ENCODE results near the gene MATN4. TPM values are rescaled to one million over a fixed set of nuclear protein-coding genes. Genes with fewer than 3 reads are reported as not detected.

MATN4 gene
- total RNA-seq, 2 donors from 2014 or later: not detected

DNA sequence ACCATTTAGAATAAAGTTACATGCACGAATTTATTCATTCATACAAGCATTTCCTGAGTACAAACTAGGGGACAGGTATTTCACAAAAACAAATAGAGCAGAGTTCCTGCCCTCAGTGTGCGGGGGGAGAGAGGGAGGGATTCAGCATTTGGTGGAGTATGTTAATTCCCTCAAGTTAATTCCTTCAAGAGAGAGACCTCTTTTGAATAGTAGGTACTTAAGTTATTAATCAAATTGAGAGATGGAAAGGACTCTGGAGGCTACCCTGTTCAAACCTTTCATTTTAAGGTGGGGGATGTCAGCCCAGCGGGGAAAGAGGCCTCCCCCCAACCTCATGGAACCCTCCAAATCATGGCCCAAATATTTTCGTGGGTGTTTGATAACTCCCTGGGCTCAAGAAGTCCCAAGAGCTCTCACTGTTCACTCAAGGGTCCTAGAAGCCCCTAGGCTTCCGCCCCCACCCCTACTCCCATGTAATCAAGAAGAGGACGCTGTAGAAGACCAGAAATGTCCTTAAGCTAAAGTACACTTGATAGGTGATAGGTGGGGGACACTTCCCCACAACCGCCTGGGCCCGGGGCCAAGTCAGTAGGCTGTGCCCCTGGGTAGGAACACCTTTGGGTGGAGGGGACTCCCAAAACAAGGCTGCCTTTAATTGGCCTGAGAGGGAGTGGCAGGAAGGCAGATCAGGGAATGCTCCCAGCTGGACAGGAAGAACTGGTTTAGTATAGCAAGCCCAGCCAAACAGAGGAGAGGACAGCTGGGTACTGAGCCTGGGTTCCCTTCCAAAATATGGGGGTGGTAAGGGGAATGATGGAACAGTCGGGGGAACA, 37.2 kb upstream of the MATN4 start:
- DNase-seq (no peak), ATAC-seq (no peak)
- peaks cover 14% of the 10 kb centered on the region for H3K4me1 Mint-ChIP-seq
- H3K27ac Mint-ChIP-seq: no peak overlapping the region
- H3K4me3 Mint-ChIP-seq: no peak overlapping the region
- no peaks in the 10 kb centered on the region for H3K36me3 Mint-ChIP-seq (ENCODE audit: low read depth)
- H3K27me3 Mint-ChIP-seq: no peaks in the 10 kb centered on the region
- H3K9me3 ChIP-seq (ENCODE audit: control insufficient read depth, low read length, poor library complexity, severe bottlenecking): no peaks in the 10 kb centered on the region

GRCh38 chr20:45344168-45344860, 36.2 kb upstream of the MATN4 start:
- H3K9me3 ChIP-seq (ENCODE audit: control insufficient read depth, low read length, poor library complexity, severe bottlenecking): no peaks in the 10 kb centered on the region
- Mint-ChIP-seq H3K27ac (no peak overlapping the region), H3K4me1 (peaks cover 14% of the 10 kb centered on the region), H3K4me3 (no peak overlapping the region), H3K27me3 (no peaks in the 10 kb centered on the region), H3K36me3 (ENCODE audit: low read depth) (no peaks in the 10 kb centered on the region)
- ATAC-seq (no peak), DNase-seq (no peak)

DNA sequence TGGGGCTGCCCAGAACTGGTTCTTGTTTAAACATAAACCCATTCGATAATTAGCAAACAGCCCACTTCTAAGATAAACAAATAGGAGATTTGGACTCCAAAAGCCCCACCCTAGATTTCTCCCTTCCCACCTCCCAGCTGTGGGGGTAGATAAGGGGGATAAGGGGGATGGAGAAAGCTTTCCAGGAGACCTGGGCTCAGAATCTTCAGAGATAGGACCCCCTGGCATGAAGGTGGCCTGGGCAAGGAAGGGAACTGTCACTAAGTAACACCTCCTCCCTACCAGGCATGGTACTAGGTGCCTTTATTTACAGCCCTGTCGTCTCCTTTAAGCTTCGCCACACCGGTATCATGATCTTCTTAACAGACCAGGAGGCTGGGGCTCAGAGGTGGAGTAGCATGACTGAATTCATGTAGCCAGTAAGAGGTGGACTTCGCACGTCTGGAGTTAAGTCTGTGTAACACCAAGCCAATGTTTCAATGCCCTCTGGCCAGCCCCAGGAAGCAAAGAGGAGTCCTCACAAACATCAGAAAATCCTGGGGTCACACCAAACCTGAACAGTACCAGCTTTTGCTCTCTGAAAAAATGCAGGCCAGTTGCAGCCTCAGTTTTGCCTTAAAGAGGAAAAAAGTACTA, 35.6 kb upstream of the MATN4 start:
- ATAC-seq (no peak), DNase-seq (no peak)
- H3K27me3 Mint-ChIP-seq: no peaks in the 10 kb centered on the region
- no peaks in the 10 kb centered on the region for H3K9me3 ChIP-seq (ENCODE audit: control insufficient read depth, low read length, poor library complexity, severe bottlenecking)
- no peak overlapping the region for H3K4me3 Mint-ChIP-seq
- H3K36me3 Mint-ChIP-seq (ENCODE audit: low read depth): no peaks in the 10 kb centered on the region
- no peak overlapping the region for H3K27ac Mint-ChIP-seq
- H3K4me1 Mint-ChIP-seq: peaks cover 14% of the 10 kb centered on the region

DNA sequence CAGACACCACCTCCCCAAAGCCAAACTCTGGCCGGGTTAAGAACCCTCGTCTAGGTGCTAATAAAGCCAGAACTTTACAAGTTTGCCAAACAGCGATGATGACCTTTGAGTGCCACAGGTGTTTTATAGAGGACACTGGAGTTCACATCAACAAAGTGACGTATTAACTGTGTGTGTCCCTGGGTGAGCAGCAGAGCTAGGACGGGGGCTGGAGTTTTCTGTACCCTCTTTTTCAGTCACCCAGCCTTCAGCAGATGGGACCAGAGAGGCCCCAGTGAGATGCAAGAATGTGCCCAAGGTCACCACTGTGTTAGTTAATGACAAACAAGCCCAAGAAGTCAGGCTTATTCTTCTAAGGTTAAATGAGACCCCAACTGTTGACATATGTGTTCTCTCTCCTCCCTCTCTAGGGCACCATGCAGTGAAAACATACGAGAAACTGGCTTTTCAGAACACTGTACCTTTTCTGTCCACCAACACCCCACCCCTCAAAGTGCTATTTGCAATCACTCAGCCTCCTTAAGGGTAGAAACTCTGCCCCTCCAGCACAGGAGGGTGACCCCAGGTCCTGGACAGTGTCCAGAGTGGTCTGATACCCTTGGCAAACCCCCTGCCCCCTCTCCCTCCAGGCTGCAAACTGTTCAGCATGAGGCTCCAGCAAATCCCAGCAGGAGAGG, 34.9 kb upstream of the MATN4 start:
- H3K4me1 Mint-ChIP-seq: peaks cover 14% of the 10 kb centered on the region
- H3K27ac Mint-ChIP-seq: no peak overlapping the region
- no peaks in the 10 kb centered on the region for H3K27me3 Mint-ChIP-seq
- DNase-seq (no peak), ATAC-seq (no peak)
- no peaks in the 10 kb centered on the region for H3K9me3 ChIP-seq (ENCODE audit: control insufficient read depth, low read length, poor library complexity, severe bottlenecking)
- no peaks in the 10 kb centered on the region for H3K36me3 Mint-ChIP-seq (ENCODE audit: low read depth)
- H3K4me3 Mint-ChIP-seq: no peak overlapping the region

- no peaks in the 10 kb centered on the region for H3K36me3 Mint-ChIP-seq (ENCODE audit: low read depth)
- no peak overlapping the region for H3K4me3 Mint-ChIP-seq
- H3K9me3 ChIP-seq (ENCODE audit: control insufficient read depth, low read length, poor library complexity, severe bottlenecking): no peaks in the 10 kb centered on the region
- H3K27me3 Mint-ChIP-seq: no peaks in the 10 kb centered on the region
- DNase-seq (no peak), ATAC-seq (no peak)
- no peak overlapping the region for H3K27ac Mint-ChIP-seq
- H3K4me1 Mint-ChIP-seq: peaks cover 8% of the 10 kb centered on the region
Observed at GRCh38 chr20:45341939-45342854, 34.1 kb upstream of the MATN4 start.

DNA sequence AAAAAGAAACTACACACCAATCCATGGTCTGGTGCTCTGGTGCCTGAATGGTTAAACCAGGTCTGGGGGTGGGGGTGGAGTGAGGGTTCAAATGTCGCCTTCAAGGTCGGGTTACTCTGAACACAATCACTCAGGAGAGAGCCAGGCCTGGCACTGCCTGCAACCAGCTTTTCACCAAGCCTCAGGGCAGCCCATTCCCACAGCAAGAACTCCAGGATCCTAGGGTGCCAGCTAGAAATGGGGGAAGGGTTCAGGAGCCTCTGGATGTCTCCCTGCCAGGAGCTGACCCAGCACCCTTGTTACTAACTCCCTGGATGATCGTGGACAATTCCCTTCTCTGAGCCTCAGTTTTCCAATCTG, 33.5 kb upstream of the MATN4 start:
- H3K4me3 Mint-ChIP-seq: no peak overlapping the region
- no peak for ATAC-seq
- no peaks in the 10 kb centered on the region for H3K36me3 Mint-ChIP-seq (ENCODE audit: low read depth)
- H3K4me1 Mint-ChIP-seq: peaks cover 5% of the 10 kb centered on the region
- no peak overlapping the region for H3K27ac Mint-ChIP-seq
- no peaks in the 10 kb centered on the region for H3K9me3 ChIP-seq (ENCODE audit: control insufficient read depth, low read length, poor library complexity, severe bottlenecking)
- no peaks in the 10 kb centered on the region for H3K27me3 Mint-ChIP-seq
- DNase-seq: no peak

DNA sequence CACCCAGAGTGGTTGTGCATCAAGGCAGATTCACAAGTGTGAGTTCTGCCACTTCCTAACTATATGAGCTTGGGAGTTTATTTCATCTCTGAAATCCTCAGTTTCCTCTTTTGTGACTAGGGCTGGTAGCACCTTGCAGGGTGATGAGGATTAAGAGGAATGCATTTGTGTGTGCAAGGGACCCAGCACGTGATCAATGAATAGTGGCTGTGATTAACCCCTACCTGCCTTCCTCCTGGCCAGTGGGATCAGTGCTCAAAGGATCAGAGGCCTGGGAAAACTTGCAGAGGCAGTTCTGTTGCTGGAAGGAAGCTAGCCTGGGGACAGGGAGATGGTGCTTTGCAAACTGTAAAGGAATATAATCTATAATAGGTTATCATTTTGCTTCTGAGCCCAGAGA, 32.9 kb upstream of the MATN4 start:
- H3K9me3 ChIP-seq (ENCODE audit: control insufficient read depth, low read length, poor library complexity, severe bottlenecking): no peaks in the 10 kb centered on the region
- Mint-ChIP-seq H3K36me3 (ENCODE audit: low read depth) (no peaks in the 10 kb centered on the region), H3K27ac (no peak overlapping the region), H3K27me3 (no peaks in the 10 kb centered on the region), H3K4me3 (no peak overlapping the region), H3K4me1 (peaks cover 3% of the 10 kb centered on the region)
- DNase-seq (no peak), ATAC-seq (no peak)

GRCh38 chr20:45340236-45340847, 32.2 kb upstream of the MATN4 start:
- Mint-ChIP-seq H3K36me3 (ENCODE audit: low read depth) (no peaks in the 10 kb centered on the region), H3K4me3 (no peak overlapping the region), H3K4me1 (no peaks in the 10 kb centered on the region), H3K27me3 (no peaks in the 10 kb centered on the region), H3K27ac (peak overlapping the region; percentile 63)
- no peaks in the 10 kb centered on the region for H3K9me3 ChIP-seq (ENCODE audit: control insufficient read depth, low read length, poor library complexity, severe bottlenecking)
- DNase-seq (no peak), ATAC-seq (no peak)

DNA sequence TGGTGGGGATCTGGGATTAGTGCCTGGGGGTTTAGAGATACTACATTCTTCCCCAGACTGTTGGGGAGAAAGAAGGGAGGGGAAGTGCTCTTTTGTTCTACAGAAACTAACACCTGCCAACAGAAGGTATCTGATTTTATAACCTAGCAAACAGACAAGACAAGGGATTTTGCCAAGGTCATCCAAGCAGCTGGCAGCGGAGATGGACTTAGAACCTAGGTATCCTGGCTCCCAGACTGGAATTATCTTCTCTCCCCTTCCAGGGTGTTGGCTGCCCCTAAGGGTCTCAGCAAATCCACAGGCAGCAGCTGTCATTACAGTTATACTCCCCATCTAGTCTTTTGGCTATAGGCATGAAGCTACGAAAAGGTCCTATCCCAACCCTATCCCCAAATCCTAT, 31.7 kb upstream of the MATN4 start:
- H3K9me3 ChIP-seq (ENCODE audit: control insufficient read depth, low read length, poor library complexity, severe bottlenecking): no peaks in the 10 kb centered on the region
- no peaks in the 10 kb centered on the region for H3K27me3 Mint-ChIP-seq
- no peaks in the 10 kb centered on the region for H3K4me1 Mint-ChIP-seq
- no peak overlapping the region for H3K4me3 Mint-ChIP-seq
- no peak for DNase-seq
- H3K36me3 Mint-ChIP-seq (ENCODE audit: low read depth): no peaks in the 10 kb centered on the region
- peak overlapping the region; percentile 63 for H3K27ac Mint-ChIP-seq
- no peak for ATAC-seq

- Mint-ChIP-seq H3K27ac (no peak overlapping the region), H3K4me3 (no peak overlapping the region)
Observed at GRCh38 chr20:45339084-45339483, 31.0 kb upstream of the MATN4 start.

GRCh38 chr20:45338121-45339030, 30.3 kb upstream of the MATN4 start:
- no peak for ATAC-seq
- no peaks in the 10 kb centered on the region for H3K36me3 Mint-ChIP-seq (ENCODE audit: low read depth)
- no peak overlapping the region for H3K27ac Mint-ChIP-seq
- no peak for DNase-seq
- H3K27me3 Mint-ChIP-seq: no peaks in the 10 kb centered on the region
- H3K9me3 ChIP-seq (ENCODE audit: control insufficient read depth, low read length, poor library complexity, severe bottlenecking): no peaks in the 10 kb centered on the region
- H3K4me1 Mint-ChIP-seq: no peaks in the 10 kb centered on the region
- no peak overlapping the region for H3K4me3 Mint-ChIP-seq

More at GRCh38 chr20:45339084-45339483, 31.0 kb upstream of the MATN4 start:
- H3K27me3 Mint-ChIP-seq: no peaks in the 10 kb centered on the region
- no peak for DNase-seq
- no peaks in the 10 kb centered on the region for H3K36me3 Mint-ChIP-seq (ENCODE audit: low read depth)
- no peaks in the 10 kb centered on the region for H3K9me3 ChIP-seq (ENCODE audit: control insufficient read depth, low read length, poor library complexity, severe bottlenecking)
- no peaks in the 10 kb centered on the region for H3K4me1 Mint-ChIP-seq
- ATAC-seq: no peak

Measured in T-helper 17 cell (primary cell).